ENCODE data around the gene GARIN5A. TPM values are rescaled to one million over a fixed set of nuclear protein-coding genes. Genes with fewer than 3 reads are reported as not detected.

GARIN5A gene
- total RNA-seq, 1 donor from 2014 or later = 0.17 TPM

Other genes with a start within 250 kb of the GARIN5A start
- 0.51 TPM in 2 replicates for gene KCNC3, start 147.5 kb downstream of the GARIN5A start, total RNA-seq
- not detected in 2 replicates for gene NAPSA, start 111.2 kb downstream of the GARIN5A start, total RNA-seq
- gene NR1H2, start 100.4 kb downstream of the GARIN5A start, total RNA-seq = 83.6 and 92.5 TPM in 2 replicates
- gene POLD1, start 92.5 kb downstream of the GARIN5A start, total RNA-seq = 40.8 and 77.4 TPM in 2 replicates
- gene SPIB, start 57.9 kb downstream of the GARIN5A start, total RNA-seq = not detected in 2 replicates
- gene MYBPC2, start 44.0 kb downstream of the GARIN5A start, total RNA-seq = 0.05 TPM in 1 of 2 replicates, not detected in the other
- 63.0 and 77.3 TPM in 2 replicates for gene EMC10, start 341 bp downstream of the GARIN5A start, total RNA-seq
- 18.0 and 18.2 TPM in 2 replicates for gene JOSD2, start 34.3 kb upstream of the GARIN5A start, total RNA-seq
- not detected in 2 replicates for gene ASPDH, start 37.1 kb upstream of the GARIN5A start, total RNA-seq
- under 0.01 and 0.05 TPM in 2 replicates for gene LRRC4B, start 91.6 kb upstream of the GARIN5A start, total RNA-seq
- gene SYT3, start 163.0 kb upstream of the GARIN5A start, total RNA-seq = under 0.01 TPM in 1 of 2 replicates, not detected in the other
- 0.28 TPM in 1 of 2 replicates, not detected in the other for gene C19orf81, start 172.6 kb upstream of the GARIN5A start, total RNA-seq
- 0.09 and 0.17 TPM in 2 replicates for gene SHANK1, start 243.0 kb upstream of the GARIN5A start, total RNA-seq
- gene CLEC11A, start 246.5 kb upstream of the GARIN5A start, total RNA-seq = 0.17 and 0.84 TPM in 2 replicates

All from dermis blood vessel endothelial cell (primary cell).